ENCODE data around the gene LRMDA.

Gene LRMDA

GRCh38 chr10:76442113-76442512 lies 1010.7 kb downstream of the LRMDA start:
- Histone ChIP-seq H3K27ac (ENCODE audit: low read depth, low read length) (no peak overlapping the region), H3K9ac (ENCODE audit: low read length) (no peak overlapping the region), H3K27me3 (ENCODE audit: control insufficient read depth, insufficient read depth, low read length) (no peaks in the 10 kb centered on the region), H3K9me3 (ENCODE audit: control insufficient read depth, insufficient read depth, low read depth, low read length) (no peaks in the 10 kb centered on the region), H3K4me3 (ENCODE audit: low read depth, low read length) (no peak overlapping the region), H3K36me3 (ENCODE audit: control insufficient read depth, insufficient read depth, low read length) (no peaks in the 10 kb centered on the region), H3K4me1 (ENCODE audit: control insufficient read depth, insufficient read depth, low read length) (no peaks in the 10 kb centered on the region)

GRCh38 chr10:76444034-76444800 lies 1012.8 kb downstream of the LRMDA start:
- H3K27ac ChIP-seq (ENCODE audit: low read depth, low read length) = no peak overlapping the region

GRCh38 chr10:76447578-76447977 lies 1016.2 kb downstream of the LRMDA start:
- Histone ChIP-seq H3K9ac (ENCODE audit: low read length) (no peak overlapping the region), H3K27ac (ENCODE audit: low read depth, low read length) (no peak overlapping the region), H3K4me1 (ENCODE audit: control insufficient read depth, insufficient read depth, low read length) (no peaks in the 10 kb centered on the region), H3K27me3 (ENCODE audit: control insufficient read depth, insufficient read depth, low read length) (no peaks in the 10 kb centered on the region), H3K9me3 (ENCODE audit: control insufficient read depth, insufficient read depth, low read depth, low read length) (no peaks in the 10 kb centered on the region), H3K36me3 (ENCODE audit: control insufficient read depth, insufficient read depth, low read length) (no peaks in the 10 kb centered on the region), H3K4me3 (ENCODE audit: low read depth, low read length) (no peak overlapping the region)

More at GRCh38 chr10:76444034-76444800, 1012.8 kb downstream of the LRMDA start:
- no peak overlapping the region for H3K9ac ChIP-seq (ENCODE audit: low read length)
- H3K4me3 ChIP-seq (ENCODE audit: low read depth, low read length) = no peak overlapping the region
- no peaks in the 10 kb centered on the region for H3K27me3 ChIP-seq (ENCODE audit: control insufficient read depth, insufficient read depth, low read length)
- no peaks in the 10 kb centered on the region for H3K9me3 ChIP-seq (ENCODE audit: control insufficient read depth, insufficient read depth, low read depth, low read length)
- H3K4me1 ChIP-seq (ENCODE audit: control insufficient read depth, insufficient read depth, low read length) = no peaks in the 10 kb centered on the region
- no peaks in the 10 kb centered on the region for H3K36me3 ChIP-seq (ENCODE audit: control insufficient read depth, insufficient read depth, low read length)

- Histone ChIP-seq H3K9me3 (ENCODE audit: control insufficient read depth, insufficient read depth, low read depth, low read length) (no peaks in the 10 kb centered on the region), H3K27ac (ENCODE audit: low read depth, low read length) (no peak overlapping the region), H3K36me3 (ENCODE audit: control insufficient read depth, insufficient read depth, low read length) (no peaks in the 10 kb centered on the region), H3K9ac (ENCODE audit: low read length) (no peak overlapping the region), H3K4me1 (ENCODE audit: control insufficient read depth, insufficient read depth, low read length) (no peaks in the 10 kb centered on the region), H3K27me3 (ENCODE audit: control insufficient read depth, insufficient read depth, low read length) (no peaks in the 10 kb centered on the region), H3K4me3 (ENCODE audit: low read depth, low read length) (no peak overlapping the region)
These were observed 1020.5 kb downstream of the LRMDA start for GRCh38 chr10:76451911-76452310.

GRCh38 chr10:76453332-76453731 lies 1021.9 kb downstream of the LRMDA start:
- Histone ChIP-seq H3K36me3 (ENCODE audit: control insufficient read depth, insufficient read depth, low read length) (no peaks in the 10 kb centered on the region), H3K9ac (ENCODE audit: low read length) (no peak overlapping the region), H3K4me3 (ENCODE audit: low read depth, low read length) (no peak overlapping the region), H3K4me1 (ENCODE audit: control insufficient read depth, insufficient read depth, low read length) (no peaks in the 10 kb centered on the region), H3K27ac (ENCODE audit: low read depth, low read length) (no peak overlapping the region), H3K9me3 (ENCODE audit: control insufficient read depth, insufficient read depth, low read depth, low read length) (no peaks in the 10 kb centered on the region; the same call in 1 of the 2 replicates), H3K27me3 (ENCODE audit: control insufficient read depth, insufficient read depth, low read length) (no peaks in the 10 kb centered on the region)

- H3K9me3 ChIP-seq (ENCODE audit: control insufficient read depth, insufficient read depth, low read depth, low read length) = no peaks in the 10 kb centered on the region; the same call in 1 of the 2 replicates
- no peak overlapping the region for H3K9ac ChIP-seq (ENCODE audit: low read length)
- no peak overlapping the region for H3K4me3 ChIP-seq (ENCODE audit: low read depth, low read length)
- no peaks in the 10 kb centered on the region for H3K27me3 ChIP-seq (ENCODE audit: control insufficient read depth, insufficient read depth, low read length)
- H3K36me3 ChIP-seq (ENCODE audit: control insufficient read depth, insufficient read depth, low read length) = no peaks in the 10 kb centered on the region
- no peaks in the 10 kb centered on the region for H3K4me1 ChIP-seq (ENCODE audit: control insufficient read depth, insufficient read depth, low read length)
- H3K27ac ChIP-seq (ENCODE audit: low read depth, low read length) = no peak overlapping the region
These were observed 1022.6 kb downstream of the LRMDA start for GRCh38 chr10:76453997-76454396.

GRCh38 chr10:76454506-76455140 lies 1023.2 kb downstream of the LRMDA start:
- H3K27ac ChIP-seq (ENCODE audit: low read depth, low read length) = no peak overlapping the region
- H3K27me3 ChIP-seq (ENCODE audit: control insufficient read depth, insufficient read depth, low read length) = no peaks in the 10 kb centered on the region
- H3K4me1 ChIP-seq (ENCODE audit: control insufficient read depth, insufficient read depth, low read length) = no peaks in the 10 kb centered on the region
- no peak overlapping the region for H3K4me3 ChIP-seq (ENCODE audit: low read depth, low read length)
- H3K36me3 ChIP-seq (ENCODE audit: control insufficient read depth, insufficient read depth, low read length) = no peaks in the 10 kb centered on the region
- H3K9me3 ChIP-seq (ENCODE audit: control insufficient read depth, insufficient read depth, low read depth, low read length) = no peaks in the 10 kb centered on the region; the same call in 1 of the 2 replicates
- H3K9ac ChIP-seq (ENCODE audit: low read length) = no peak overlapping the region

- no peaks in the 10 kb centered on the region for H3K36me3 ChIP-seq (ENCODE audit: control insufficient read depth, insufficient read depth, low read length)
- H3K27ac ChIP-seq (ENCODE audit: low read depth, low read length) = no peak overlapping the region
- H3K4me1 ChIP-seq (ENCODE audit: control insufficient read depth, insufficient read depth, low read length) = no peaks in the 10 kb centered on the region
- no peaks in the 10 kb centered on the region for H3K27me3 ChIP-seq (ENCODE audit: control insufficient read depth, insufficient read depth, low read length)
- no peaks in the 10 kb centered on the region; the same call in 1 of the 2 replicates for H3K9me3 ChIP-seq (ENCODE audit: control insufficient read depth, insufficient read depth, low read depth, low read length)
- H3K4me3 ChIP-seq (ENCODE audit: low read depth, low read length) = no peak overlapping the region
- H3K9ac ChIP-seq (ENCODE audit: low read length) = no peak overlapping the region
These were observed 1024.8 kb downstream of the LRMDA start for GRCh38 chr10:76456197-76456596.

GRCh38 chr10:76459016-76459730 lies 1027.7 kb downstream of the LRMDA start:
- no peaks in the 10 kb centered on the region for H3K27me3 ChIP-seq (ENCODE audit: control insufficient read depth, insufficient read depth, low read length)
- H3K9me3 ChIP-seq (ENCODE audit: control insufficient read depth, insufficient read depth, low read depth, low read length) = no peaks in the 10 kb centered on the region; the same call in 1 of the 2 replicates
- no peaks in the 10 kb centered on the region for H3K36me3 ChIP-seq (ENCODE audit: control insufficient read depth, insufficient read depth, low read length)
- no peak overlapping the region for H3K27ac ChIP-seq (ENCODE audit: low read depth, low read length)
- H3K4me3 ChIP-seq (ENCODE audit: low read depth, low read length) = no peak overlapping the region
- H3K4me1 ChIP-seq (ENCODE audit: control insufficient read depth, insufficient read depth, low read length) = no peaks in the 10 kb centered on the region
- no peak overlapping the region for H3K9ac ChIP-seq (ENCODE audit: low read length)

- H3K27ac ChIP-seq (ENCODE audit: low read depth, low read length) = no peak overlapping the region
- no peaks in the 10 kb centered on the region; the same call in 1 of the 2 replicates for H3K9me3 ChIP-seq (ENCODE audit: control insufficient read depth, insufficient read depth, low read depth, low read length)
- no peaks in the 10 kb centered on the region for H3K36me3 ChIP-seq (ENCODE audit: control insufficient read depth, insufficient read depth, low read length)
- H3K9ac ChIP-seq (ENCODE audit: low read length) = no peak overlapping the region
- H3K4me3 ChIP-seq (ENCODE audit: low read depth, low read length) = no peak overlapping the region
- no peaks in the 10 kb centered on the region for H3K27me3 ChIP-seq (ENCODE audit: control insufficient read depth, insufficient read depth, low read length)
- no peaks in the 10 kb centered on the region for H3K4me1 ChIP-seq (ENCODE audit: control insufficient read depth, insufficient read depth, low read length)
These were observed 1029.6 kb downstream of the LRMDA start for GRCh38 chr10:76461024-76461423.

- Histone ChIP-seq H3K4me3 (ENCODE audit: low read depth, low read length) (no peak overlapping the region), H3K36me3 (ENCODE audit: control insufficient read depth, insufficient read depth, low read length) (no peaks in the 10 kb centered on the region), H3K9ac (ENCODE audit: low read length) (no peak overlapping the region), H3K9me3 (ENCODE audit: control insufficient read depth, insufficient read depth, low read depth, low read length) (no peaks in the 10 kb centered on the region), H3K27me3 (ENCODE audit: control insufficient read depth, insufficient read depth, low read length) (no peaks in the 10 kb centered on the region), H3K27ac (ENCODE audit: low read depth, low read length) (no peak overlapping the region), H3K4me1 (ENCODE audit: control insufficient read depth, insufficient read depth, low read length) (no peaks in the 10 kb centered on the region)
These were observed 1031.7 kb downstream of the LRMDA start for GRCh38 chr10:76463111-76463510.

All from HUES6 (cell line).